ENCODE results near the gene PLAGL1.
A peak's percentile ranks its signal among the peaks of the same experiment; 100 is the strongest.
"Not testable (repeated sequence)": the region's sequence is repeated elsewhere in the genome, so short reads cannot be mapped to it uniquely, and the experiment has no call there.

Gene PLAGL1

GRCh38 chr6:144008120-144008811 is at the start of gene PLAGL1:
Gene PLAGL1 (minus strand): TSS chr6:144008259. CDS start chr6:143948136, 60,123 bp downstream.
- Mint-ChIP-seq H3K4me1 (ENCODE audit: low read depth) (peaks cover 5% of the 10 kb centered on the region), H3K4me3 (peak within 1 kb of the TSS; percentile 52), H3K27me3 (ENCODE audit: low read depth) (peaks cover 43% of the 10 kb centered on the region), H3K27ac (peak within 1 kb of the TSS; percentile 62), H3K9me3 (no peaks in the 10 kb centered on the region), H3K36me3 (ENCODE audit: low read depth) (no peaks in the 10 kb centered on the region)

- Mint-ChIP-seq H3K4me1 (ENCODE audit: low read depth) (peaks cover 28% of the 10 kb centered on the region), H3K4me3 (peak overlapping the region; percentile 90), H3K27ac (peak overlapping the region; percentile 99), H3K27me3 (ENCODE audit: low read depth) (no peaks in the 10 kb centered on the region), H3K9me3 (no peaks in the 10 kb centered on the region), H3K36me3 (ENCODE audit: low read depth) (no peaks in the 10 kb centered on the region)
These were observed 47.3 kb upstream of the PLAGL1 start for GRCh38 chr6:144055121-144055931.

- Mint-ChIP-seq H3K36me3 (ENCODE audit: low read depth) (no peaks in the 10 kb centered on the region), H3K4me1 (ENCODE audit: low read depth) (peaks cover 28% of the 10 kb centered on the region), H3K27ac (no peak overlapping the region), H3K9me3 (peaks cover 7% of the 10 kb centered on the region), H3K27me3 (ENCODE audit: low read depth) (no peaks in the 10 kb centered on the region), H3K4me3 (no peak overlapping the region)
These were observed 45.5 kb upstream of the PLAGL1 start for GRCh38 chr6:144053601-144054000.

GRCh38 chr6:144052488-144052887 is 44.4 kb upstream of the PLAGL1 start:
- H3K27ac Mint-ChIP-seq: no peak overlapping the region
- H3K9me3 Mint-ChIP-seq: peaks cover 15% of the 10 kb centered on the region

GRCh38 chr6:144049386-144049785 is 41.3 kb upstream of the PLAGL1 start:
- H3K4me3 Mint-ChIP-seq: no peak overlapping the region
- peaks cover 15% of the 10 kb centered on the region for H3K9me3 Mint-ChIP-seq
- peaks cover 9% of the 10 kb centered on the region for H3K4me1 Mint-ChIP-seq (ENCODE audit: low read depth)
- H3K27ac Mint-ChIP-seq: no peak overlapping the region
- peaks cover 2% of the 10 kb centered on the region for H3K36me3 Mint-ChIP-seq (ENCODE audit: low read depth)
- no peaks in the 10 kb centered on the region for H3K27me3 Mint-ChIP-seq (ENCODE audit: low read depth)

More at GRCh38 chr6:144052488-144052887, 44.4 kb upstream of the PLAGL1 start:
- Mint-ChIP-seq H3K4me3 (no peak overlapping the region), H3K4me1 (ENCODE audit: low read depth) (peaks cover 26% of the 10 kb centered on the region), H3K27me3 (ENCODE audit: low read depth) (no peaks in the 10 kb centered on the region), H3K36me3 (ENCODE audit: low read depth) (peaks cover 2% of the 10 kb centered on the region)

GRCh38 chr6:144047688-144048087 is 39.6 kb upstream of the PLAGL1 start:
- Mint-ChIP-seq H3K27ac (no peak overlapping the region), H3K27me3 (ENCODE audit: low read depth) (no peaks in the 10 kb centered on the region), H3K4me3 (no peak overlapping the region)

GRCh38 chr6:144046672-144047071 is 38.6 kb upstream of the PLAGL1 start:
- H3K4me3 Mint-ChIP-seq; H3K4me1 Mint-ChIP-seq (ENCODE audit: low read depth); H3K27ac Mint-ChIP-seq; H3K27me3 Mint-ChIP-seq (ENCODE audit: low read depth); H3K36me3 Mint-ChIP-seq (ENCODE audit: low read depth): not testable (repeated sequence)
- H3K9me3 Mint-ChIP-seq: peaks cover 22% of the 10 kb centered on the region

More at GRCh38 chr6:144047688-144048087, 39.6 kb upstream of the PLAGL1 start:
- Mint-ChIP-seq H3K36me3 (ENCODE audit: low read depth) (peaks cover 2% of the 10 kb centered on the region), H3K9me3 (peaks cover 21% of the 10 kb centered on the region), H3K4me1 (ENCODE audit: low read depth) (no peaks in the 10 kb centered on the region)

- not testable (repeated sequence) for H3K27me3 Mint-ChIP-seq (ENCODE audit: low read depth); H3K4me3 Mint-ChIP-seq; H3K4me1 Mint-ChIP-seq (ENCODE audit: low read depth); H3K27ac Mint-ChIP-seq; H3K36me3 Mint-ChIP-seq (ENCODE audit: low read depth)
- H3K9me3 Mint-ChIP-seq: peaks cover 22% of the 10 kb centered on the region
These were observed 36.9 kb upstream of the PLAGL1 start for GRCh38 chr6:144044989-144045388.

- Mint-ChIP-seq H3K4me1 (ENCODE audit: low read depth) (peaks cover 16% of the 10 kb centered on the region), H3K9me3 (peaks cover 8% of the 10 kb centered on the region), H3K27ac (no peak overlapping the region), H3K36me3 (ENCODE audit: low read depth) (no peaks in the 10 kb centered on the region), H3K27me3 (ENCODE audit: low read depth) (no peaks in the 10 kb centered on the region), H3K4me3 (no peak overlapping the region)
These were observed 28.8 kb upstream of the PLAGL1 start for GRCh38 chr6:144036835-144037195.

GRCh38 chr6:144036064-144036834 is 28.2 kb upstream of the PLAGL1 start:
- peaks cover 16% of the 10 kb centered on the region for H3K4me1 Mint-ChIP-seq (ENCODE audit: low read depth)
- H3K36me3 Mint-ChIP-seq (ENCODE audit: low read depth): no peaks in the 10 kb centered on the region
- peaks cover 1% of the 10 kb centered on the region for H3K27me3 Mint-ChIP-seq (ENCODE audit: low read depth)
- H3K27ac Mint-ChIP-seq: peak overlapping the region; percentile 2
- H3K9me3 Mint-ChIP-seq: peaks cover 8% of the 10 kb centered on the region
- H3K4me3 Mint-ChIP-seq: peak overlapping the region; percentile 8

- Mint-ChIP-seq H3K4me1 (ENCODE audit: low read depth) (peaks cover 15% of the 10 kb centered on the region), H3K9me3 (peaks cover 8% of the 10 kb centered on the region), H3K27me3 (ENCODE audit: low read depth) (peaks cover 5% of the 10 kb centered on the region), H3K27ac (no peak overlapping the region), H3K4me3 (no peak overlapping the region), H3K36me3 (ENCODE audit: low read depth) (no peaks in the 10 kb centered on the region)
These were observed 27.4 kb upstream of the PLAGL1 start for GRCh38 chr6:144035416-144035815.

GRCh38 chr6:144033816-144034735 is 26.0 kb upstream of the PLAGL1 start:
- Mint-ChIP-seq H3K4me3 (no peak overlapping the region), H3K9me3 (peaks cover 8% of the 10 kb centered on the region), H3K27ac (no peak overlapping the region), H3K36me3 (ENCODE audit: low read depth) (no peaks in the 10 kb centered on the region), H3K4me1 (ENCODE audit: low read depth) (peaks cover 15% of the 10 kb centered on the region), H3K27me3 (ENCODE audit: low read depth) (peaks cover 5% of the 10 kb centered on the region)

GRCh38 chr6:144029452-144029851 is 21.4 kb upstream of the PLAGL1 start:
- Mint-ChIP-seq H3K27me3 (ENCODE audit: low read depth) (peaks cover 15% of the 10 kb centered on the region), H3K36me3 (ENCODE audit: low read depth) (no peaks in the 10 kb centered on the region), H3K9me3 (peaks cover 8% of the 10 kb centered on the region)

More at GRCh38 chr6:144029452-144029851, 21.4 kb upstream of the PLAGL1 start:
- Mint-ChIP-seq H3K27ac (no peak overlapping the region), H3K4me1 (ENCODE audit: low read depth) (no peaks in the 10 kb centered on the region), H3K4me3 (no peak overlapping the region)
